Activated naive CD4-positive, alpha-beta T cell treated with anti-CD3 and anti-CD28 coated beads, Interleukin-2, amount 50 U/mL, for 16 hours (primary cell): ENCODE data around the gene CXCL5.
"Not testable (repeated sequence)": the region's sequence is repeated elsewhere in the genome, so short reads cannot be mapped to it uniquely, and the experiment has no call there.

Source experiments
- DNase-seq: peaks from one replicate; pipeline ENCODE4 v3.0.0-alpha.2; 2020

Gene CXCL5

DNA sequence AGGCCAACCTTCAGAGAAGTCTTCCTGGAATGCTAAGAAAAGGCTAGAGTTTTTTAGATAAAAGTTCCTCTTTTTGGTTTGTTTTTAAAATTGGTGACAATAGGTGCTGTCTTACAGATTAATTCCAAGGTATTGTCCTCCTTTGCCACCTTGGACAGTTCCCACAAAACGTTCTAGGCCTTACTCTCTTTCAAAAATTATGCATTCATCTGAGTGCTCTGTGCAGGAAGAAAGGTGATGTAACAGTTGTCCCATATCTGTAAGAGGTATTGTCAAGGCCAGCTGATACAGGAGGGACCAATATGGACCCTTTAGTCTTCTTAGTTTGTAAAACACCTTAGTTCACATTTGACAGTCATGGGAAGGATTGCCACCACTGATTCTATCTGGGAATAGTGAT lies 15.9 kb upstream of the CXCL5 start:
- no peak for DNase-seq

DNA sequence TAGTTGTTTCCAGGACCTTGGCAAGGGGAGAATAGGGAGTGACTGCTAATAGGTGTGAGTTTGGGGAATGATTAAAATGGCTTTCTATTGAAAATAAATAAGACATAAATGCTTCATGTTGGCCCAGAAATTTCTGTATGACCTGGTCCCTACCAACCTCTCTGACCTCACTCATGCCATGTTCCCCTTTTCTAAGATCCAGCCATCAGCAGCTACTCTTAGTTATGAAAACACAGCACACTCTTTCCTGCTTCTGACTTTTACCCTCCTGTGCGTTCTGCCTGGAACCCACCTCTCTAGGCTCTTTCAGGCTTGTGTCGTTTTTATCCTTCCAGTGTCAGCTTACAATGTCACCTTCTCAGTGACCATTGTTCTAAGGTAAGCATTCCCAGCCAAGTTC lies 14.8 kb upstream of the CXCL5 start:
- no peak for DNase-seq

- DNase-seq: no peak
Observed at GRCh38 chr4:74012130-74012529, 13.7 kb upstream of the CXCL5 start.

DNA sequence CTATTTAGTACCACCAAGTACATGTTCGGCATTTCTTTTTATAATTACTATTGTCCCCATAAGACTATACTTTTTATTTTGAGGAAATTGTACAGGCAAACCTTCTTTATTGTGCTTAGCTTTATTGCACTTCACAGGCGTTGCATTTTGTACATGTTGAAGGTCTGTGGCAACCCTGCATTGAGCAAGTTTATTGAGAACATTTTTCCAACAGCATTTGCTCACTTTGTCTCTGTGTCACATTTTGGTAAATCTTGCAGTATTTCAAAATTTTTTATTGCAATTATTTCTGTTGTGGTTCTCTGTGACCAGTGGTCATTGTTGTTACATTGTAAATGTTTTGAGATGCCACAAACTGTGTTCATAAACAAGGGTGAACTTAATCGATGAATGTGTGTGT lies 10.8 kb upstream of the CXCL5 start:
- no peak for DNase-seq

DNA sequence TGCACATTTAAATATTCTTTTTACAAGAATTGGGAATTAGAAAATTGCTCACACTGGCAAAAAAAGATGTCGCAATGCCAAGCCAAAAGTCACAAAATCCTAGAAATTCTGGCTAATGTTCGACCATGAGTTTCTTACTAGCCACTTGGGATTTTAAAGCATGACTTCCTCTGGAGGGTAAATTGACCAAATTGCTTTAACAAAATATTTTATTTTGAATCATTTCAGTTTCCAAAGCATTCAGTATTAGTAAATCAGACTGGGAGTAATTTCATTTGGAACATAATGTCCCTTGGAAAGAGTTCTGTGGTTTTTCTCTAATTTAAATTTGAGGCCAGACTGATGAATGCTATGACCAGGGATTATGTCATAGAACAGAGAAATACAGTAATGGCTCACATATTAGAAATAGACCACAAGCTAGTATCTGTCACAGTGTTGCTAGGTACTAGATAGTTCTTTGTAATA lies 7.6 kb upstream of the CXCL5 start:
- DNase-seq: no peak

DNA sequence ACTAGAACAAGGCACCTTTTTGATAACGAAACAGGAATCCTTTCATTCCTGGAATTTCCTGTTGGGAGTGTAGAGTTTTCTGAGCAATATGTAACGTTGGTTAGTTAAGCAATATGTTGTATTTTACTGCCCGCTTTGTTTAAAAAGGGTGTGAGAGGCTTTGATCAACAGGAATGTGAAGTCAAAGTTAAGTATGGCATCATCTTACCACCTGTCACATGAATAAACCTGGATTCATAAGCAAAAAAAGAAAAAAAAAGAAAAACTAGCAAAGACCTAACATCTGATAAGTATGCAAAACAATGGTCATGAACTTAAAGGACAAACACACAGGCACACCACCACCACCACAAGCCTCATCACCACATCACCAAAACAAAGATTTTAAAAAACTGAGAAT lies 7.1 kb upstream of the CXCL5 start:
- no peak for DNase-seq

GRCh38 chr4:74004668-74005067 lies 6.2 kb upstream of the CXCL5 start:
- no peak for DNase-seq

GRCh38 chr4:74000301-74000700 lies 1.8 kb upstream of the CXCL5 start:
- no peak for DNase-seq

- no peak for DNase-seq
Observed at GRCh38 chr4:73992050-73992449, 6.4 kb downstream of the CXCL5 start.

DNA sequence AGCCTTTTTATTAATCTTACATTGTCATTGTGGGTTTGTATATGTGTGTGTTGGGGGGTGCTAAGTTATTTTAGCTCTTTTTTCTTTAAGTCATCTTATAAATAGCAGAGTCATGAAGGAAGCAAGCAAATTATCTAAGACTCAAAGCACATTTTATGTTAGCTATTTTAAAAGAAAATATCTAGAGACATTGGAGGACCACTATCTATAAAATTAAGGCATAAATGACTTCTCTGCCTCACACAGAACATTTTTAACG lies 6.8 kb downstream of the CXCL5 start:
- DNase-seq: no peak

DNA sequence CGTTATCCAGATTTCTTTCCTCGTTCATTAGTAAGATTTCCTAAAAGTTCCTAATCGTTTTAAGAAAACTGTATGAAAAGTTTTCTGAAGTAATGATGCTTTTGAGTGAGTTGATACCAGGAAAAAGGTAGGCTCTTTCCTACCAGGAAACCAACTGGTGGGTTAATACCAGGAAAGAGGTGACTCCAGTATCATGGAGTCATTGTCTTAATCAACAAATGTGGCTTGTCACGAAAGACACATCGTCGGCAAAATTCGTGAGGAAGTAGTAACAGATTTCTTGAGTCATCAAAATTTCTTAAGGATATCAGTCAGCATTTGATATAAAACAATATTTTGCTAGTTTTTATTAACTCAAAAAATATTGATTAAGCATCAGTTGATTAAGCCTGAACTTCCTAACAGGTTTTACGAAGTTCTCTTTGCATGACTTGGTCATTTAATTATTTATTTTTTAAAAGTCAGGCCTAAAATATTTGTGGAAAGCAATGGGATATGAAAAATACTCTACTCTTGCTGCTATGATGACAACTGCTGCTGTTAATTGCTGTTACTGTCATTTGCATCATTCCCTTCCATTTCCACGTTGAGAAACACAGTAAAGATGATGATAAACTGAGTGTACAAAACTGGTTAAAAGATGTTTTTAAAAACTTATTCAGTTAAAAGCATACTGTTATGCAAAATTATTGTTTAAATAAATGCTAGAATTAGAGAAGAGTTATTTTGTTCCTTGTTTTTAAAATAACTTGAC lies 7.3 kb downstream of the CXCL5 start:
- DNase-seq: no peak

DNA sequence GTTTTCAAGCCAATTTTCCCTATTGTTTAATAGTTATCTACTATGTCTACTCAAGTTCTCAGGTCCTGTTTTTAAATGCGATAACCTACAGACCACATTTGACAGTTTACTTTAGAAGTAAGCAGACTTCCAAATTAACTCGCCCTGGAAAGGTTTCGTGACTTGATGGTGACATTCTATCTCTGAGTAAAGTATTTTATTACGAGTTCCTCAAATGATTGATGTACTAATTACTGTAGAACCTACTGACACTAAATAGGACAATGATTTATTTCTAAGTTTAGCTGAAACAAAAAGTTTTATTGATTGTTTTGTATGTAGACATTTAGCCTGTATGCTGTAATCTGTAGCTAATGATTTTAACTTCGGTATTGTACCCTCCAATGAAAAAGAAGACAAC lies 8.5 kb downstream of the CXCL5 start:
- DNase-seq: no peak

DNA sequence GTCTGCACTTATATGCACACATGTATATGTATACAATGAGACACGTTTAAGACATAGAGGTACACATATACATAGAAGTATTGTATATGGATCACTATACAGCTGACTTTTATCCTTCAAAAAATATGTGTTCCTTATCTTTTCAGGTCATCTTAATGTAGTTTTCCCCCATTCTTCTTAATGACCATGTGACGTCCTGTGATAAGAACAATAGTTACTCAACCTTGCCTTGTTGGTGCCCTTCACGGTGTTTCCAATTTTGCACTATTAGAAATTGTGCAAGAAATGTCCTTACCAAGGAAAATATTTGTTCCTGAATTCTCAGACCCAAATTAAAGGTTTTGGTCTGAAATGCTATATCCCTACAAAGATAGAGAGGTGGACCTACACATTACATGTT lies 9.4 kb downstream of the CXCL5 start:
- no peak for DNase-seq

- DNase-seq: no peak
Observed at GRCh38 chr4:73988061-73988460, 10.4 kb downstream of the CXCL5 start, which contains the start of gene PPBP. Gene PPBP (minus strand): TSS chr4:73988190. CDS start chr4:73988103, 87 bp downstream.

DNA sequence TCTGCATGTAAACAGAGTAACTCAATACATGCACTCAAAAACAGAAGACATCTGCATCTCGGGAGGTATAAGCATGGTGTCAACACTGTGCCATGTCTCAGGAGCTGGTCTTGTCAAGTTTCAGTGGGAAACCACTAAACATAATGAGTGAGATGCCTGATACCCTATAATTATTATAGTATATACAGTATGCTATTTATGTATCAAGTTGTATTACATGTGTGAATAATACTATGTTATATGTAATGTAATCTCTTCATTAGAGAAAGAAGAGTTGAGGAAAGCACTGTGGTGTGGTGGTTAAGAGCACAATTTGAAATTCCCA lies 13.0 kb downstream of the CXCL5 start:
- no peak for DNase-seq

DNA sequence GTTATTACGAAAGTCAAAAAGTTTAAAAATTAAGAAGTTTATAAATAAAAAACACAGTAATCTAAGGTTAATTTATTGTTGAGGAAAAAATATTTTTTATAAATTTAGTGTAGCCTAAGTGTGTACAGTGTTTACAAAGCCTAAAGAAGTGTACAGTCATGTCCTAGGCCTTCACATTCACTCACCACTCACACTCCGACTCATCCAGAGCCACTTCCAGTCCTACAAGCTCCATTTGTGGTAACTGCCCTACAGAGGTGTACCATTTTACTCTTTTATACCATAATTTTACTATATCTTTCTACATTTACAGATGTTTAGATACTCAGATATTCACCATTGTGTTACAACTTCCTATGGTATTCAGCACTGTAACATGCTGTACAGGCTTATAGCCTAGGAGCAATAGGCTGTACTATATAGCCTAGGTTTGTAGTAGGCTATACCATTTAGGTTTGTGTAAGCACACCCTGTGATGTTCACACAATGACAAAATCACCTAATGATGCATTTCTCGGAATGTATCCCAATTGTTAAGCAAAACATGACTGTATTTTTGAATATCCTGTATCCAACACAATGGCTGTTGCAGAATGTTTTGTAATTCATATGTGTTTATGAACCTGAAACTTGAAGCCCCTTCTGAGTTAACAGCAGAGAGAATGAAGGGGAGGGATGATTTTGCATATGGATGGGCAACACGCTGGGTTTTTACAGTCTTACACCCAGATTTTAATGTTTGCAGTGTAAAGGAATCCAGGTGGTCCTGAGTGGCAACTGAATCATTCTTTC lies 13.5 kb downstream of the CXCL5 start:
- no peak for DNase-seq

- DNase-seq: not testable (repeated sequence)
Observed at GRCh38 chr4:73981175-73981574, 17.3 kb downstream of the CXCL5 start.

DNA sequence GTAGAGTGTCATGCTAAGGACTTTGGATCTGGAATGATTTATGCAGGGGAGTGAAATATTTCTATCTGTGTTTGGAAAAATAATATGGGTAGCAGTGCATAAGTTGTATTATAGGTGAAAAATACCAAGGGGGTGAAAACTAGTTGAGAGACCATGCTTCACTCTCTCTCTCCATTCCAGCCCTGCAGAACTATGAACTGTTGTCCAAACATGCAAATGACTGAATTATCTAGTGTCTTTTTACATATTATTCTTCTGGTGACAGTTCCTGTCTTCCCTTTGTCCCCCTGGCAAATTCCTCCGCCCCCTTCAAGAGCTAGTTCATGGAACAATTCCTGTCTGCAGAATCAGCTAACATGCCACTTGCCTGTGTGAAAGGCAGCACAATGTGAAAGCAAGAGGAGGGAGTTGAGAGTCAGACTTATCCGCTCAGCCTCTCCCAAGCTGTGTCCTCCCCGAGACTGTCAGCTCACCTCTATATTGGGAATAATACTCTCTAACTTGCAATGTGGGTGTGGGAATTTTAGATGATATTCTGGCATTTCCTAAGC lies 19.0 kb downstream of the CXCL5 start:
- DNase-seq: no peak

DNA sequence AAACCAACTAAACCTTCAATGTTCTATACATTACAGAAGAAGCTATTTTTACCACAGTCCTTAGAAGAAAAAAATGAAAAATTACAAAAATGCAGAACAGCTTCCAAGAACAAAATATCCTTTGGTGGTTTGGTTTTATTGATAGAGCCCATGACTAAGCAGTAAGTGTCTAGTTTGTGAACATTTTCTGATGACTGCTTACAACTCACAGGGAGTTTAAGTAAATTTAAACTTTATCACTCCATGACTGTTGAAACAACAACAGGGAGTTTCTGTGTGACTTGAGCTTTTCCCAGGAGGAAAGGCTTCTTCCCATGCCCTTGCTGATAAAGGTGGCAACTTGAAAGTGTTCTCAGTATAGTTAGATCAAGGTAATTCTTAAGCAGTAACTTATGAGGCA lies 19.6 kb downstream of the CXCL5 start:
- DNase-seq: no peak

DNA sequence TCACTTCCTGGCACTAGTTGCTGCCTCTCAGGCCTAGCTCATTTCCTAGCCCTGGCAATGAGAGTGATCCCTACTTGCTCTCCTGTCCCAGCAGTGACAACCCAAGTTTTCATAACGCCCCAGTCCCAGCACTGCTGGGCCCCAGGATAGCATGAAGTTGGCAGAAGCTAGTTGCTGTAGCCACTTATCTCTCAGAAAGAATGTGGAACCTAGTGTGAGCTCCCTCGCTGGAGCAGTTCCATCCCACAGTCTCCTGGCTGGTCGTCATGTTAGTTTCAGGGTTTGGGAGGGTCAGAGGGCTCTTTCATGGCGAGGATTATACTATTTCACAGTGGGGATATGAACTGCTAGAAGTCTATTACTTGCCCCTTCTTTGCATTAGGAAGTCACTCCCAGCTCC lies 21.8 kb downstream of the CXCL5 start:
- no peak for DNase-seq

- no peak for DNase-seq
Observed at GRCh38 chr4:73976217-73976616, 22.3 kb downstream of the CXCL5 start.

DNA sequence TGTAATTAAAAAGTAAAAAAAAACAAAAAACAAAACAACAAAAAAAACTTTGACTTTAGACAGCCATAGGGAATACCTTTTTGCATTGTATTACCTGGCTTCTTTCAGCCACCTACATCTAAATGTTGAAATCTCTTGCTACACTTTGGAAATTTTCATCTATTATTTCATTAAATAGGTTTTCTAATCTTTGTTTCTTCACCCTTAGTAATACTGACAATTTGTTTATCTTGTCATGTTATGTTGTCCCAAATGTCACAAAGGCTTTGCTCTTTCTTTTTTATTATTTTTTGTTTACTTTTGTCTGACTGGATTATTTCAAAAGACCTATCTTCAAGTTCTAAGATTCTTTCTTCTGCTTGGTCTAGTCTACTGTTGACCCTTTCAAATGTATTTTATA lies 24.1 kb downstream of the CXCL5 start:
- DNase-seq: no peak

DNA sequence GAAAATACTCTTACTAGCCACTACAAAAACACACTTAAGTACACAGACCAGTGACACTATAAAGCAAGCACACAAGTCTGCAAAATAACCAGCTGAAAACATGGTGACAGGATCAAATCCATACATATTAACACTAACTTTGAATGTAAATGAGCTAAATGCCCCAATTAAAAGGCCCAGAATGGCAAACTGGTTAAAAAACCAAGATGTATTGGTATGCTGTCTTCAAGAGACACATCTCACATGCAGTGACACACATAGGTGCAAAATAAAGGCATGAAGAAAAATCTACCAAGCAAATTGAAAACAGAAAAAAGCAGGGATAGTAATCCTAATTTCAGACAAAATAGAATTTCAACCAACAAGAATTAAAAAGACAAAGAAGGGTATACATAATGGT lies 27.5 kb downstream of the CXCL5 start:
- no peak for DNase-seq

DNA sequence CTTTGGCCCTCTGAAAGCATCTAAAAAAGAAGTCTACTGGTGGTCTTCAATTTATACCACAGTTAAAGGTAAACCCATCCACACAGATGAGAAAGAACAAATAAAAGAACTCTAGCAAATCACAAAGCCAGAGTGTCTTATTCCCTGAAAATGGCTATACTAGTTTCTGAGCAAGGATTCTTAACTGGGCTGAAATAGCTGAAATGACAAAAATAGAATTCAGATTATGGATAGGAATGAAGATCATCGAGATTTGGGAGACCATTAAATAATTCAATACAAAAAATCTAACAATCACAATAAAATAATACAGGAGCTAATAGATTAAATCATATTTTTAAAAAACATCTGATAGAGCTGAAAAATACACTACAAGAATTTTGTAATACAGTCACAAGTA lies 28.5 kb downstream of the CXCL5 start:
- no peak for DNase-seq

DNA sequence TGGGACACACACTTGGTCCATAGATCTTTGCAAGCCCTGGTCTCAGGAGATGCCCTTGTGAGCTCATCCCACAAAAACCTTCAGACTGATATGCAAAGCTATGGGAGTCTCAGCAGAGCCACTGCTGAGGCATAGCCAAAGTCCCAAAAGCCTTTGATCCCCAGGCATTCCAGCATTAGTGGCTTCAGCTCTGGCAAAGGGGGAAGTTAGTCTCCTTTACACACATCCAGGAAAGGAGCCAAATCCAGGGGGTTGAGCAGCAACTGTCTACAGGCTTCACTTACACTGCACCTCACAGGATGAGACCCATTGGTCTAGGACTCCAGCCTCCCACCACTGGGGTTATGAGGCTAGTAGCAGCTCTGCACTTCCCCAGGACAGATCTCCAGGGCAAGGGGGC lies 30.6 kb downstream of the CXCL5 start:
- DNase-seq: no peak
